Esophagus (tissue), 2 donors: ENCODE results near the gene DPY19L3. TPM values are rescaled to one million over a fixed set of nuclear protein-coding genes. Genes with fewer than 3 reads are reported as not detected.

ENCODE experiments used
- H3K27ac ChIP-seq, 2 donors: one replicate each; pipeline ENCODE4 v1.5.1; 2013; ENCODE audit warnings: low read depth in 2 of 2, mild to moderate bottlenecking in 2 of 2, inconsistent platforms in 1 of 2, low read length in 1 of 2, moderate library complexity in 1 of 2
- H3K27me3 ChIP-seq, 2 donors: one replicate each; pipeline ENCODE4 v1.6.1; 2013; ENCODE audit warnings: low read length in 2 of 2, control low read depth in 1 of 2, mild to moderate bottlenecking in 1 of 2; ENCODE audit not compliant: insufficient read depth in 2 of 2, control insufficient read depth in 1 of 2
- H3K36me3 ChIP-seq, 2 donors: one replicate each; pipeline ENCODE4 v1.6.1; 2013; ENCODE audit warnings: low read length in 1 of 2; ENCODE audit not compliant: control insufficient read depth in 2 of 2, insufficient read depth in 2 of 2
- H3K4me1 ChIP-seq, 2 donors: one replicate each; pipeline ENCODE4 v1.6.1; 2013; ENCODE audit warnings: low read length in 1 of 2; ENCODE audit not compliant: control insufficient read depth in 2 of 2, insufficient read depth in 2 of 2
- H3K4me3 ChIP-seq, 2 donors: one replicate each; pipeline ENCODE4 v1.5.1; 2013; ENCODE audit warnings: low read length in 2 of 2, mild to moderate bottlenecking in 2 of 2, low read depth in 1 of 2, moderate library complexity in 1 of 2
- H3K9me3 ChIP-seq, 2 donors: one replicate each; pipeline ENCODE4 v1.6.1; 2013; ENCODE audit warnings: mild to moderate bottlenecking in 2 of 2, low read depth in 1 of 2, low read length in 1 of 2, moderate library complexity in 1 of 2; ENCODE audit not compliant: control insufficient read depth in 2 of 2, insufficient read depth in 1 of 2
- WGBS, 2 donors: extraction: QIAGEN DNeasy Blood & Tissue Kit; methylation state at CpG; one replicate each; pipeline ENCODE4 v1.1.7; 2013; 5-methylcytosine and 5-hydroxymethylcytosine counted together
- polyA plus RNA-seq, 2 donors: library from polyadenylated mRNA; stranded (reverse); fragments of 200-250 nt; gene quantifications; one replicate each; pipeline ENCODE4 v1.2.3, GENCODE V29; 2013
- donor health status: healthy with polysubstance abuse.
- donor health status: Bipolar disorder and iron deficiency.

DPY19L3 gene
- 1 to 10 TPM; 2.9 to 3.1 TPM for polyA plus RNA-seq

GRCh38 chr19:32405431-32406160 is at the start of gene DPY19L3:
DPY19L3 (plus strand) TSS chr19:32405770; CDS start chr19:32408254, 2,484 bp downstream.
- no peaks in the 10 kb centered on the region for H3K36me3 ChIP-seq
- H3K27ac ChIP-seq = peak within 1 kb of the TSS; percentile 98
- 0 to 1% methylated on average over 39 to 104 of the region's 104 CpGs for WGBS, 2 donors
- H3K4me1 ChIP-seq = no peaks in the 10 kb centered on the region
- H3K27me3 ChIP-seq = no peaks in the 10 kb centered on the region
- H3K9me3 ChIP-seq = no peaks in the 10 kb centered on the region
- peak within 1 kb of the TSS; percentile 87 to 96 for H3K4me3 ChIP-seq

- Histone ChIP-seq H3K27ac (no peak overlapping the region), H3K27me3 (no peaks in the 10 kb centered on the region), H3K36me3 (peaks cover 8 to 12% of the 10 kb centered on the region in 2 donors), H3K9me3 (no peaks in the 10 kb centered on the region), H3K4me1 (peaks cover 2 to 3% of the 10 kb centered on the region in 2 donors), H3K4me3 (no peak overlapping the region)
- 10 to 16% methylated on average over 2 of the region's 2 CpGs for WGBS, 2 donors
These were observed 47.9 kb upstream of the DPY19L3 start for GRCh38 chr19:32357720-32358119.

GRCh38 chr19:32358321-32358720 is 47.2 kb upstream of the DPY19L3 start:
- Histone ChIP-seq H3K27me3 (no peaks in the 10 kb centered on the region), H3K27ac (no peak overlapping the region), H3K36me3 (peaks cover 3 to 8% of the 10 kb centered on the region in 2 donors), H3K4me3 (no peak overlapping the region), H3K9me3 (no peaks in the 10 kb centered on the region), H3K4me1 (peaks cover 3% of the 10 kb centered on the region in 2 donors)
- 98% methylated on average over 5 of the region's 5 CpGs for WGBS, 2 donors

- Histone ChIP-seq H3K27me3 (no peaks in the 10 kb centered on the region), H3K4me1 (peaks cover 2 to 3% of the 10 kb centered on the region in 2 donors), H3K4me3 (no peak overlapping the region), H3K36me3 (peaks cover 2 to 5% of the 10 kb centered on the region in 2 donors), H3K9me3 (no peaks in the 10 kb centered on the region), H3K27ac (no peak overlapping the region)
- 89 to 92% methylated on average over 9 of the region's 9 CpGs for WGBS, 2 donors
These were observed 46.0 kb upstream of the DPY19L3 start for GRCh38 chr19:32359581-32359980.

GRCh38 chr19:32361574-32362317 is 43.8 kb upstream of the DPY19L3 start:
- Histone ChIP-seq H3K27me3 (no peaks in the 10 kb centered on the region), H3K27ac (peak overlapping the region in 1 of 2 donors; percentile 22), H3K9me3 (no peaks in the 10 kb centered on the region), H3K4me3 (no peak overlapping the region), H3K4me1 (peaks cover 0 to 3% of the 10 kb centered on the region in 2 donors), H3K36me3 (peaks cover 2 to 4% of the 10 kb centered on the region in 2 donors)
- 91 to 93% methylated on average over 9 of the region's 9 CpGs for WGBS, 2 donors

- Histone ChIP-seq H3K4me3 (no peak overlapping the region), H3K27ac (no peak overlapping the region), H3K27me3 (no peaks in the 10 kb centered on the region), H3K36me3 (peaks cover 2 to 8% of the 10 kb centered on the region in 2 donors), H3K9me3 (no peaks in the 10 kb centered on the region), H3K4me1 (peaks cover 0 to 3% of the 10 kb centered on the region in 2 donors)
- 64 to 72% methylated on average over 5 of the region's 5 CpGs for WGBS, 2 donors
These were observed 43.3 kb upstream of the DPY19L3 start for GRCh38 chr19:32362318-32362691.

GRCh38 chr19:32363175-32363574 is 42.4 kb upstream of the DPY19L3 start:
- Histone ChIP-seq H3K4me1 (peaks cover 0 to 3% of the 10 kb centered on the region in 2 donors), H3K9me3 (no peaks in the 10 kb centered on the region), H3K27ac (peak overlapping the region; percentile 57 to 81), H3K27me3 (no peaks in the 10 kb centered on the region), H3K4me3 (no peak overlapping the region), H3K36me3 (peaks cover 2 to 8% of the 10 kb centered on the region in 2 donors)
- 45 to 52% methylated on average over 3 of the region's 3 CpGs for WGBS, 2 donors

- Histone ChIP-seq H3K27me3 (no peaks in the 10 kb centered on the region), H3K36me3 (peaks cover 0 to 4% of the 10 kb centered on the region in 2 donors), H3K9me3 (no peaks in the 10 kb centered on the region), H3K27ac (peak overlapping the region; percentile 52 to 81), H3K4me1 (peaks cover 0 to 3% of the 10 kb centered on the region in 2 donors), H3K4me3 (no peak overlapping the region)
- WGBS, 2 donors = 88 to 91% methylated on average over 3 of the region's 3 CpGs
These were observed 41.9 kb upstream of the DPY19L3 start for GRCh38 chr19:32363632-32364031.

GRCh38 chr19:32364040-32364439 is 41.5 kb upstream of the DPY19L3 start:
- Histone ChIP-seq H3K36me3 (peaks cover 0 to 4% of the 10 kb centered on the region in 2 donors), H3K27ac (peak overlapping the region in 1 of 2 donors; percentile 81), H3K4me3 (no peak overlapping the region), H3K4me1 (peaks cover 0 to 3% of the 10 kb centered on the region in 2 donors), H3K27me3 (no peaks in the 10 kb centered on the region), H3K9me3 (no peaks in the 10 kb centered on the region)
- 97 to 100% methylated on average over 1 of the region's 1 CpG for WGBS, 2 donors
